WTC11 (cell line): ENCODE data around the gene ATP13A2. TPM values are rescaled to one million over a fixed set of nuclear protein-coding genes. Genes with fewer than 3 reads are reported as not detected.

Experiments used
- ATAC-seq: fragments of 200-7000 bp; cut with Tn5 transposase; 2 replicates; pipeline ENCODE4 v1.10.0; 2021; ENCODE audit warnings: mild to moderate bottlenecking, moderate library complexity
- CTCF ChIA-PET: fragments of 300-600 bp; sonication (Branson Sonifier 250); formaldehyde crosslinking; loops from one replicate; lab custom pipeline; 2021; ENCODE audit warnings: antibody characterized with exemption; lab: Charles Lee
- POLR2A ChIA-PET: fragments of 350-600 bp; sonication (Branson Sonifier 250); formaldehyde crosslinking; loops from one replicate; lab custom pipeline; 2021; ENCODE audit warnings: antibody characterized with exemption; lab: Charles Lee
- DNase-seq: peaks from one replicate; pipeline ENCODE4 v3.0.0; 2021; ENCODE audit warnings: low spot score
- H3K27ac Mint-ChIP-seq: 2 replicates; pipeline ENCODE4 v1.8.0; 2021; ENCODE audit warnings: mixed read lengths
- H3K27me3 Mint-ChIP-seq: 2 replicates; pipeline ENCODE4 v1.8.0; 2021; ENCODE audit warnings: low read depth, mild to moderate bottlenecking, moderate library complexity, mixed read lengths
- H3K36me3 Mint-ChIP-seq: 2 replicates; pipeline ENCODE4 v1.8.0; 2021; ENCODE audit warnings: mixed read lengths
- H3K4me1 Mint-ChIP-seq: 2 replicates; pipeline ENCODE4 v1.8.0; 2022; ENCODE audit warnings: mixed read lengths
- H3K4me3 Mint-ChIP-seq: 2 replicates; pipeline ENCODE4 v1.8.0; 2021; ENCODE audit warnings: mild to moderate bottlenecking, moderate library complexity, mixed read lengths
- H3K9me3 Mint-ChIP-seq: 2 replicates; pipeline ENCODE4 v1.8.0; 2021; ENCODE audit warnings: mixed read lengths
- ATF1 ChIP-seq: sonication (generic); formaldehyde crosslinking; IDR thresholded peaks from 2 replicates; pipeline ENCODE4 v1.8.1; 2023; ENCODE audit warnings: mild to moderate bottlenecking, moderate library complexity, missing genetic modification reagents
- ATF3 ChIP-seq: sonication (generic); formaldehyde crosslinking; conservative IDR thresholded peaks from 2 replicates; pipeline ENCODE4 v1.8.1; 2022; ENCODE audit warnings: mild to moderate bottlenecking, missing genetic modification reagents
- CTCF ChIP-seq: fragments of 200-600 bp; IDR thresholded peaks from 2 replicates; pipeline ENCODE4 v1.8.0; 2022; ENCODE audit warnings: antibody characterized with exemption
- E2F5 ChIP-seq: sonication (generic); formaldehyde crosslinking; IDR thresholded peaks from 2 replicates; pipeline ENCODE4 v1.8.1; 2022; ENCODE audit warnings: mild to moderate bottlenecking, moderate library complexity, missing genetic modification reagents
- ETV6 ChIP-seq: sonication (generic); formaldehyde crosslinking; IDR thresholded peaks from 2 replicates; pipeline ENCODE4 v1.8.1; 2022; ENCODE audit warnings: mild to moderate bottlenecking, missing genetic modification reagents
- GABPB1 ChIP-seq: sonication (generic); formaldehyde crosslinking; IDR thresholded peaks from 2 replicates; pipeline ENCODE4 v1.8.1; 2023; ENCODE audit warnings: mild to moderate bottlenecking, missing genetic modification reagents
- IRF1 ChIP-seq: sonication (generic); formaldehyde crosslinking; IDR thresholded peaks from 2 replicates; pipeline ENCODE4 v1.8.0; 2023; ENCODE audit warnings: missing genetic modification reagents
- IRF2 ChIP-seq: sonication (generic); formaldehyde crosslinking; IDR thresholded peaks from 2 replicates; pipeline ENCODE4 v1.8.0; 2022; ENCODE audit warnings: low read depth, missing genetic modification reagents, borderline replicate concordance
- PREB ChIP-seq: sonication (generic); formaldehyde crosslinking; IDR thresholded peaks from 2 replicates; pipeline ENCODE4 v1.8.1; 2022; ENCODE audit warnings: mild to moderate bottlenecking, missing genetic modification reagents, moderate library complexity, borderline replicate concordance
- PRRX2 ChIP-seq: fragments of 250-450 bp; sonication (Bioruptor Pico); IDR thresholded peaks from 2 replicates; pipeline ENCODE4 v1.8.0; 2021; ENCODE audit warnings: mild to moderate bottlenecking
- SOX15 ChIP-seq: fragments of 250-450 bp; sonication (Bioruptor Pico); IDR thresholded peaks from 2 replicates; pipeline ENCODE4 v1.9.0; 2021; ENCODE audit warnings: mild to moderate bottlenecking
- SP1 ChIP-seq: sonication (generic); formaldehyde crosslinking; conservative IDR thresholded peaks from 2 replicates; pipeline ENCODE4 v1.8.1; 2022; ENCODE audit warnings: missing genetic modification reagents
- ZNF121 ChIP-seq: sonication (generic); formaldehyde crosslinking; IDR thresholded peaks from 2 replicates; pipeline ENCODE4 v1.8.0; 2023; ENCODE audit warnings: missing genetic modification reagents
- ZNF232 ChIP-seq: sonication (generic); formaldehyde crosslinking; IDR thresholded peaks from 2 replicates; pipeline ENCODE4 v1.8.0; 2022; ENCODE audit warnings: mild to moderate bottlenecking, missing genetic modification reagents
- ZNF416 ChIP-seq: fragments of 250-450 bp; sonication (Bioruptor Pico); IDR thresholded peaks from 2 replicates; pipeline ENCODE4 v1.9.0; 2021; ENCODE audit warnings: mild to moderate bottlenecking, inconsistent platforms
- total RNA-seq: library from RNA; stranded (reverse); gene quantifications from 3 replicates; pipeline ENCODE4 v1.2.3, GENCODE V29; 2021
- TF ChIP-seq, protein P1 (sequence below): fragments of 250-450 bp; sonication (Bioruptor Pico); IDR thresholded peaks from 2 replicates; pipeline ENCODE4 v1.9.0; 2021; ENCODE audit warnings: moderate library complexity, mild to moderate bottlenecking, inconsistent platforms, borderline replicate concordance
- TF ChIP-seq, protein P2 (sequence below): sonication (generic); formaldehyde crosslinking; IDR thresholded peaks from 2 replicates; pipeline ENCODE4 v1.8.0; 2023; ENCODE audit warnings: mild to moderate bottlenecking, missing genetic modification reagents
- TF ChIP-seq, protein P3 (sequence below): sonication (generic); formaldehyde crosslinking; IDR thresholded peaks from 2 replicates; pipeline ENCODE4 v1.8.1; 2022; ENCODE audit warnings: low read depth, missing genetic modification reagents, borderline replicate concordance

Gene ATP13A2
- total RNA-seq, 1 experiment from 2014 or later = 95.9 TPM

GRCh38 chr1:17023102-17023501 is 11.4 kb upstream of the ATP13A2 start:
- TF ChIP-seq, protein P1, sequence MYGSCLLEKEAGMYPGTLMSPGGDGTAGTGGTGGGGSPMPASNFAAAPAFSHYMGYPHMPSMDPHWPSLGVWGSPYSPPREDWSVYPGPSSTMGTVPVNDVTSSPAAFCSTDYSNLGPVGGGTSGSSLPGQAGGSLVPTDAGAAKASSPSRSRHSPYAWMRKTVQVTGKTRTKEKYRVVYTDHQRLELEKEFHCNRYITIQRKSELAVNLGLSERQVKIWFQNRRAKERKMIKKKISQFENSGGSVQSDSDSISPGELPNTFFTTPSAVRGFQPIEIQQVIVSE (CRISPR knock-in tag) = no peak
- TF ChIP-seq, protein P2, sequence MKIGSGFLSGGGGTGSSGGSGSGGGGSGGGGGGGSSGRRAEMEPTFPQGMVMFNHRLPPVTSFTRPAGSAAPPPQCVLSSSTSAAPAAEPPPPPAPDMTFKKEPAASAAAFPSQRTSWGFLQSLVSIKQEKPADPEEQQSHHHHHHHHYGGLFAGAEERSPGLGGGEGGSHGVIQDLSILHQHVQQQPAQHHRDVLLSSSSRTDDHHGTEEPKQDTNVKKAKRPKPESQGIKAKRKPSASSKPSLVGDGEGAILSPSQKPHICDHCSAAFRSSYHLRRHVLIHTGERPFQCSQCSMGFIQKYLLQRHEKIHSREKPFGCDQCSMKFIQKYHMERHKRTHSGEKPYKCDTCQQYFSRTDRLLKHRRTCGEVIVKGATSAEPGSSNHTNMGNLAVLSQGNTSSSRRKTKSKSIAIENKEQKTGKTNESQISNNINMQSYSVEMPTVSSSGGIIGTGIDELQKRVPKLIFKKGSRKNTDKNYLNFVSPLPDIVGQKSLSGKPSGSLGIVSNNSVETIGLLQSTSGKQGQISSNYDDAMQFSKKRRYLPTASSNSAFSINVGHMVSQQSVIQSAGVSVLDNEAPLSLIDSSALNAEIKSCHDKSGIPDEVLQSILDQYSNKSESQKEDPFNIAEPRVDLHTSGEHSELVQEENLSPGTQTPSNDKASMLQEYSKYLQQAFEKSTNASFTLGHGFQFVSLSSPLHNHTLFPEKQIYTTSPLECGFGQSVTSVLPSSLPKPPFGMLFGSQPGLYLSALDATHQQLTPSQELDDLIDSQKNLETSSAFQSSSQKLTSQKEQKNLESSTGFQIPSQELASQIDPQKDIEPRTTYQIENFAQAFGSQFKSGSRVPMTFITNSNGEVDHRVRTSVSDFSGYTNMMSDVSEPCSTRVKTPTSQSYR (CRISPR knock-in tag) = no peak
- TF ChIP-seq SOX15 = no peak
- TF ChIP-seq PREB (CRISPR knock-in tag) = no peak
- no peak for TF ChIP-seq ZNF416 (CRISPR knock-in tag)
- no peak for TF ChIP-seq GABPB1 (CRISPR knock-in tag)
- TF ChIP-seq IRF1 (CRISPR knock-in tag) = no peak
- no peak for TF ChIP-seq PRRX2 (CRISPR knock-in tag)
- TF ChIP-seq ZNF121 = no peak
- no peak for TF ChIP-seq E2F5
- no peak for TF ChIP-seq SP1 (CRISPR knock-in tag)
- TF ChIP-seq IRF2 (CRISPR knock-in tag) = no peak
- TF ChIP-seq, protein P3, sequence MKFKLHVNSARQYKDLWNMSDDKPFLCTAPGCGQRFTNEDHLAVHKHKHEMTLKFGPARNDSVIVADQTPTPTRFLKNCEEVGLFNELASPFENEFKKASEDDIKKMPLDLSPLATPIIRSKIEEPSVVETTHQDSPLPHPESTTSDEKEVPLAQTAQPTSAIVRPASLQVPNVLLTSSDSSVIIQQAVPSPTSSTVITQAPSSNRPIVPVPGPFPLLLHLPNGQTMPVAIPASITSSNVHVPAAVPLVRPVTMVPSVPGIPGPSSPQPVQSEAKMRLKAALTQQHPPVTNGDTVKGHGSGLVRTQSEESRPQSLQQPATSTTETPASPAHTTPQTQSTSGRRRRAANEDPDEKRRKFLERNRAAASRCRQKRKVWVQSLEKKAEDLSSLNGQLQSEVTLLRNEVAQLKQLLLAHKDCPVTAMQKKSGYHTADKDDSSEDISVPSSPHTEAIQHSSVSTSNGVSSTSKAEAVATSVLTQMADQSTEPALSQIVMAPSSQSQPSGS (CRISPR knock-in tag) = no peak
- no peak for TF ChIP-seq ETV6
- TF ChIP-seq, all 79 proteins: peak for 0
- Mint-ChIP-seq H3K27ac (no peak overlapping the region), H3K9me3 (no peaks in the 10 kb centered on the region), H3K4me1 (no peaks in the 10 kb centered on the region), H3K4me3 (no peak overlapping the region), H3K27me3 (no peaks in the 10 kb centered on the region), H3K36me3 (peaks cover 79% of the 10 kb centered on the region)
- DNase-seq = no peak
- CTCF ChIA-PET = interaction anchor here (1.5 to 3.2 kb wide), 2 partner anchors 23 to 37 kb away, joined by 3 to 14 read pairs; no protein-coding TSS in a partner anchor
- ATAC-seq = no peak
- POLR2A ChIA-PET = interaction anchor here (0.7 kb wide), 1 partner anchor 10 kb away, joined by 3 read pairs; no protein-coding TSS in a partner anchor

DNA sequence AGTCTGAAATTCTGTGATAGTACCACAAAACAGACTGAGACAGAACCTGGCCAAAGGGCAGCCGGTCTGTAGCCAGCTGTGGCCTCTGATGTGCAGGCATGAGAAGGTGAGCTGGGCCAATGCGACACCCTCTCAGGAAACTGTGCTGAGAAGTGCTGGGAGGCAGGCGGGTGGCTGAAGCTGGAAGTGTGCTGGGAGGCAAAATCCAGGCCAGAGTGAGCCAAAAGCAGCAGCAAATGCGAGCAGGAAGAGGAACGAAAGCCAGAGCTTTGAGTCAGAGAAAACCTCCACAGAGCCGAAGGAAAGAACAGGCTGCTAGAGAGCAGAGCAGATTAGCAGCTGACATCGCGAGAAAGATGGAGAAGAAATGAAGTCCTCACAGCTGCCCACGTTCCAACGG is 10.2 kb upstream of the ATP13A2 start:
- Mint-ChIP-seq H3K27ac (no peak overlapping the region), H3K27me3 (no peaks in the 10 kb centered on the region), H3K36me3 (peaks cover 72% of the 10 kb centered on the region), H3K4me1 (no peaks in the 10 kb centered on the region), H3K4me3 (no peak overlapping the region), H3K9me3 (no peaks in the 10 kb centered on the region)
- ChIA-PET CTCF (interaction anchor here (1.7 to 3.2 kb wide), 2 partner anchors 35 to 70 kb away, joined by 4 to 14 read pairs; no protein-coding TSS in a partner anchor), POLR2A (interaction anchor here (1.0 kb wide), 1 partner anchor 15 kb away, joined by 3 read pairs; no protein-coding TSS in a partner anchor)
- DNase-seq (no peak), ATAC-seq (no peak)
- TF ChIP-seq ATF1 (CRISPR knock-in tag) (no peak), CTCF (no peak), ATF3 (no peak), ZNF232 (CRISPR knock-in tag) (no peak), E2F5 (no peak)
